ENCODE results near the gene SLC26A11. TPM values are rescaled to one million over a fixed set of nuclear protein-coding genes. Genes with fewer than 3 reads are reported as not detected.

Gene SLC26A11
- total RNA-seq, result 10.3 and 12.2 TPM in 2 replicates

DNA sequence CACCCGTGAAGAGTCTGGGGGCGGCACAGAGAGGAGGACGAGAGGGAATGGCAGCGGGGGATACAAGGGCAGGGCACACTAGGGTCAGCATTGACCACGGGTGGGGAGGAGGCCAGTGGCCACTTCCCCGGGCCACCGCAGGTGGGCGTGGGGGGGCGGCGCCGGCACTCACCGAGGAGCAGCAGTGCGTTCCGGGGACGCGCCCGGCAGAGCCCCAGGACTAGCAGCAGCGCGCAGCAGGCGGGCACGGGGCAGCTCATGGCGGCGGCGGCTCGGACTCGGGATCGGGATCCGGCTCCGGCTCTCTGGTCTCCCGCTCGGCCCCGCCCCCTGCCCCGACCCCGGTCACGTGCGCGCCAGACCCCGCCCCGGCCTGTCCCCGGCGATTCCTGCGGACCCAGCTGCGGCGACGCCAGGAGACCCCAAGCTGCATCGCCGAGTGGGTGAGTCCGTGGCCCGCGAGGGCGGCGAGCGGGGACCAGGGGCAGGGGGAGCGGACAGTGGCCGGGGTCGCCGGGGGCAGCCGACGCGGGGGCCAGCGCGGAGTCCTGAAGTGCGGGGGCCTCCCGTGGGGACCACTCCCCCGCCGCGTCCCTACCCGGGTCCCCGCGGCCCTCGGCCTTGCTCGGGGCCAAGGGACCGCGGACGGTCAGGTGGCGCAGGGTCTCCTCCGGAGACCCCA is at the start of gene SLC26A11, which contains the start of gene SGSH:
Gene SLC26A11 (plus strand): TSS at position 374 of the 682 bp plus-strand sequence. CDS start 1,134 bp downstream, outside the sequence.
Gene SGSH (minus strand): TSS at position 280 of the 682 bp plus-strand sequence. CDS start 20 bp downstream, at position 260.
- intact Hi-C loops (cut with micrococcal nuclease), result no loop called here

DNA sequence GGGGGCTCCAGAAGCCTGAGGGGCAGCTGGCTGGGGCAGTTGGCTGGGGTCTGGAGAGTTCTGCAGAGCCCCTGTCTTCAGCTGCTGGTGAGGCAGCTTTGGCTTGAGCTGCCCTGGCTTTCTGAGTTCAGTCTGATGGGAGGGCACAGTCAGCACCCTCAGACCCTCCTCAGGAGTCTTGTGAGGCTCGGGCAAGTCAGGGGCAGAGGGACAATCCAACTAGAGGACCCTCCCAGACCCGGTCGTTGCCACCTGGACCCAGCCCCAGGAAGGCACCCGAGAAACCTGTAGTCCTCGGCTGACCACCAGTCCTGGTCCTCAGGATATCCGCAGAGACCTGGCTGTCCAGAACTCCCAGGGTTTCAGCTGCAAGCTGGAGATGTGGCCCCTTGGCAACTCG is 48.5 kb upstream of the SLC26A11 start:
- intact Hi-C loops (cut with micrococcal nuclease), result no loop called here

- intact Hi-C loops (cut with micrococcal nuclease), result no loop called here
These were observed 47.1 kb upstream of the SLC26A11 start for GRCh38 chr17:80173126-80173525.

- intact Hi-C loops (cut with micrococcal nuclease), result no loop called here
These were observed 46.3 kb upstream of the SLC26A11 start for GRCh38 chr17:80173916-80174315.

DNA sequence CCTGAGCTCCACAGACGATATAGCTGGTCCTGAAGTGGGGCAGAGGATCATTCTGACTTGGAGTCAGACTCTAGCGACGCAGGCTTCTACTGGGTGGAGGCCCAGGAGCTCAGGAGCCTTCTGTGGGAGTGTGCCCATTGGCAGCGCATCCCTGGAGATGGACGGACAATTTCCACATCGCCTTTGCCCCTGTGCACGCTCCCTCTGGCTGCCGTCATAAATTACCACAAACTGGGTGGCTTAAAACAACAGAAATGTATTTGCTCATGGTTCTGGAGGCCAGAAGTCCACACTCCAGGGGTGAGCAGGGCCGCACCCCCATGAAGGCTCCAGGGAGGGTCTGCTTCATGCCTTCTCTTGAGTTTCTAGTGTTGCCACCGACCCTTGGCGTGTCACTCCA is 43.5 kb upstream of the SLC26A11 start:
- intact Hi-C loops (cut with micrococcal nuclease), result no loop called here

DNA sequence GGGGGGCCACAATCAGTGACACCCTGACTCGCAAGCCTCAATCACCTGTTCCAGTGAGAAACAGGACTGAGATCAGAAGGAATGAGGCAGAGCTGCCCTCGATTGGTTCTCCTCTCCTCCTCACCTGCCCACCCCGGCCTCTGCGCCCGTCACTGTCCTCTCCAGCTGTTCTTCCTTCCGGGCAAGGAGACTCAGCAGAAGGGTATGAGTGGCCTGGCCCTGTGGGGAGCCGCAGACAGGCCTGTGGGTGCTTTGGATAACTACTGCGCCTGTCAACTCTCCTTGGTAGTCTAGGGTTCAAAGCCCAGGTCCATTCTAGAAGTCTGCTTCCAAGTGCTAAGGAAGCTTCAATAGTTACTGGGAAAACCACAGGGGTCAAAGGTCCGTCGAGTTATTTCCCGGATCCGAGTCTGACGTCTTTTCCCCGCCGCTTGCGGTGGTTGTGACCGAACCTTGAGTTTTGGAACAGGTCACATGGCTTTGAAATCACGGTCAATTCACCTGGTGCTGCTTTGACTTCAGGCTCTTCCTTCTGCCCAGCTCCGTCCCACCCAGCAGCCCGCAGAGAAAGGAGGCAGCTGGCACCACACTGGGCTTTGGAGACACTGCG is 42.1 kb upstream of the SLC26A11 start:
- intact Hi-C loops (cut with micrococcal nuclease), result no loop called here

DNA sequence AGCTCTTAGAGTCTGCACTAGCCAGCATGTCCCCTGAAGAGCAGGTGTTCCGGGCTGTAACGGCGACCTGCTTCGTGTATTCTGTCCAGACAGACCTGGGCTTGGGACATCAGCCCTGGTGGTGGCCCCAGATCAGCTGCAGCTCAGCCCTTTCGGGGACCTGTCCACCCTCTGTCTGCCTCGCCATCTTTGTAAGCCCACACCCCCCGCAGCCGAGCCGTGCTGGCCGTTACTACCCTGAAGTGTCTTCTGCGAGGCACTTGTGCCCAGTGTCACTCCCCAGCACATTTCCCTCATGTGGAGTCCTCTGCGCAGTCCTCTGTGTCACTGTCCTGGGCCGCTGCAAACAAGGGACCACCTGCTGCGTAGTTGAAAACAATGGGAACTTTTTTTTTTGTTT is 40.0 kb upstream of the SLC26A11 start:
- intact Hi-C loops (cut with micrococcal nuclease), result no loop called here

- intact Hi-C loops (cut with micrococcal nuclease), result no loop called here
These were observed 38.8 kb upstream of the SLC26A11 start for GRCh38 chr17:80181431-80181830.

GRCh38 chr17:80182118-80182844 is 37.9 kb upstream of the SLC26A11 start:
- intact Hi-C loops (cut with micrococcal nuclease), result no loop called here

DNA sequence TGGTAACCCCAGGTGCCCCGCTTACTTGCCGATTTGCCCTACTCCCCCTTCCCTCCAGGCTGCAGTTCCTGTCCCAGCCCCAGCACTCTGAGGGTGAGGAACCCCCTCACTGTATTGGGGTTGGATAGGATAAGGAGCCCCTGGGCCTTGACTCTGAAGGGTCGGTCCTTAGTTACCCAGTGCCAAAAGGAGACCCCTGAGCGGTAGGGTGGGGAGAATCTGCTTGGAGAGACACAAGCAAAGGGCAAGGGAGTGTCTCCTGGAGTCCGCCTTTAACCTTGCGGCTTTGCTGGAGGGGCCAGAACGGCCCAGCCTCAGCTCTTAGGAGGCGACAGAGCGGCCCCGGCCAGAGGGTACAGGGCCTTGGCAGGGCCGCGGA is 37.4 kb upstream of the SLC26A11 start:
- intact Hi-C loops (cut with micrococcal nuclease), result no loop called here

- intact Hi-C loops (cut with micrococcal nuclease), result no loop called here
These were observed 36.4 kb upstream of the SLC26A11 start for GRCh38 chr17:80183581-80184422.

DNA sequence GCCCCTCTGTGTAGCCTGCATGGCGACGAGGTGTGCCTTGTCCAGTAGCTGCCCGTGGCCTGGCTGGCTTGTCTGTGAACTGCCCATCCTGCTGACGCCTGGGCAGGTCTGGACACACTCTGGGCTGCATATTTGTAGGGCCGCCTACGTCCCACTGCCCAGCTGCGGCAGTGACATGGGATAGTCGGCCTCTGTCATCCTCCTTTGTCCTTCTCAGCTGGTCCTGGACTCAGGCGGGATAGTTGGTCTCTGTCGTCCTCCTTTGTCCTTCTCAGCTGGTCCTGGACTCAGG is 35.9 kb upstream of the SLC26A11 start:
- intact Hi-C loops (cut with micrococcal nuclease), result no loop called here

- intact Hi-C loops (cut with micrococcal nuclease), result no loop called here
These were observed 34.3 kb upstream of the SLC26A11 start for GRCh38 chr17:80185968-80186367.

DNA sequence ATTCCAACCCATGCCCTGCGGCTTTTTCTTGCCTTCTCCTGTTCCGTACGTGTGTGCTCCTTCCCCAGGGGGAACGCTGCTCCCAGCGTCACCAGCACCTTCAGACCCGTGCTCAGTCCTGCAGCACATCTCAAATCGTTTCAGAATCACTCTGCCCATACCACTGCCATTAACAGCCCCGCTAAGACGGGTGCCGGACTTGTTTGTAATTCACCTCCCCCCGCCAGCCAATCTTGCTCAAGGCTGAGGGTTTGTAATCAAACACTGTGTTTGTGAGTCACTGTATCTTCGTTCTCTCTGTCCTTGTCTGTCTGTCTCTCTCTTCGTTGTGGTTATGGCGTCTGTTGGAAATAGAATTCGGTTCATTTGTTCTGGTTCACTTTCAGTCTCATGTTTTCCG is 33.1 kb upstream of the SLC26A11 start:
- intact Hi-C loops (cut with micrococcal nuclease), result no loop called here

DNA sequence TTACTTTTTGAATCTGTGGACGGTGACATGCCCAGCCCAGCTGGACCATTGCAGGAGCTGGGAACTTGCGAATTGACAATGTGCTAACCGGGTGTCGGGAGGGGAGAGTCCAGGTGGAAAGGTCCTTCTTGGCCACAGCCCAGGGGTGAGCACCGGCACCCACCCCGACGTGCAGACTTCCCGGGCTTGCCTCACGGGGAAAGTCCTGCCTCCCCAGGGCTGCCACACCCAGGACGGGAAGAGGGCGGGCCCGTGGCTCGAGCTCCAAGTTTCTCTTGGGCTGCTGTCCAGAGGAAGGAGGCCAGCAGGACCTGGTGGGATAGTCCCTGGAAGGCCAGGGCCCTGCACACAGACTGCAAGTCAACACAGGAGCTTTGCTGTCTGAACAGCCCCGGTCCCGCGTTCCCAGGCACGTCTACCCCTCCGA is 32.7 kb upstream of the SLC26A11 start:
- intact Hi-C loops (cut with micrococcal nuclease), result no loop called here

DNA sequence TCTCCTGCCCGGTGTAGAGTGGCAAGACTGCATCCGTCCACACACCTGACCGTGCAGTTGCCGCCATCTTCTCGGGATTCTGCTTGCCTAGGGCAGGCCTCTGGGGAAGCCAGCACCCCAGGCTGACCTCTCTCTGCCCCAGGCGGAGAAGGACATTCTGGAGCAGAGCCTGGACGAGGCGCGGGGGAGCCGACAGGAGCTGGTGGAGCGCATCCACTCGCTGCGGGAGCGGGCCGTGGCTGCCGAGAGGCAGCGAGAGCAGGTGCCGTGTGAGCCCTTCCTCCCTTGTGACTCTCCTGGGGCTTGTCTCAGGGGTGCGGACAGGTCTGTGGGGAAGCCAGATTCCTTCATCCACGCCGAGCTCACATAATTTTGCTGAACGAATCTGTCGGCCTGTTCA is 30.6 kb upstream of the SLC26A11 start:
- intact Hi-C loops (cut with micrococcal nuclease), result no loop called here

DNA sequence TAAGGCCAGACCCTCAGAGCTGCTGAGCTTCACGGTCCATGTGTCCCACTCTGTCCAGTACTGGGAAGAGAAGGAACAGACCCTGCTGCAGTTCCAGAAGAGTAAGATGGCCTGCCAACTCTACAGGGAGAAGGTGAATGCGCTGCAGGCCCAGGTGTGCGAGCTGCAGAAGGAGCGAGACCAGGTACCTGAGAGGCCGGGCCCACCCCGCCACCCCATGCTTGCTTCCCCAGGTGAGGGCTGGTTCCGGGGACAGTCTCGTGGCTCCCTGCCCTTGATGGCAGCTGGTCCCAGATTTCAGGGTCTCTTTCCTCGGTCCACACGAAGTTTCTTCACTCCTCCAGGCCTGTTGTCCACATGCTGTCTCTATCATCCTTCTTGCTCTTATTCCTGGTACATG is 29.5 kb upstream of the SLC26A11 start:
- intact Hi-C loops (cut with micrococcal nuclease), result no loop called here

- intact Hi-C loops (cut with micrococcal nuclease), result no loop called here
These were observed 29.0 kb upstream of the SLC26A11 start for GRCh38 chr17:80191192-80191591.

- intact Hi-C loops (cut with micrococcal nuclease), result no loop called here
These were observed 28.2 kb upstream of the SLC26A11 start for GRCh38 chr17:80191865-80192661.

DNA sequence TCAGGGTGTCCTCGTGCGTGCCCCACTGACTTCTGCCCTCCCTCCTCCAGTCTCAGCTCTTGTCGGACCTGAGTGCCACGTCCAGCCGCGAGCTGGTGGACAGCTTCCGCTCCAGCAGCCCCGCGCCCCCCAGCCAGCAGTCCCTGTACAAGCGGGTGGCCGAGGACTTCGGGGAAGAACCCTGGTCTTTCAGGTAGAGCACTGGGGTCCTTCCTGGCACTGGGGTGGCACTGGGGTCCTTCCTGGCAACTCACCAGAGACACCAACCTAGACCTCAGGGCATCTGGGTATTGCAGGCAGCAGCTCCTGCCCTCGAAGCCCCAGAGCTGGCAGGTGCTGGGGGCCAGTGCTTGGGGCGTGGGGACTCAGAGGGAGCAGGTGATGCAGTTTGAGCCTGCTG is 25.1 kb upstream of the SLC26A11 start:
- intact Hi-C loops (cut with micrococcal nuclease), result no loop called here

Data from T-helper 1 cell treated with Interleukin-12 subunit alpha and Interleukin-12 subunit beta and Interleukin-4 antibody, amounts not matched to agents 30 ng/mL and 1 ng/mL, for 36 hours (primary cell).